ENCODE measurements around the gene VTI1A. TPM values are rescaled to one million over a fixed set of nuclear protein-coding genes. Genes with fewer than 3 reads are reported as not detected.

Gene VTI1A
- total and polyA plus RNA-seq, 2 of the 8 experiments (the other 6 are each of a cell fraction or from before 2014, with no cell fraction given) = 6.0 to 20.0 TPM

DNA sequence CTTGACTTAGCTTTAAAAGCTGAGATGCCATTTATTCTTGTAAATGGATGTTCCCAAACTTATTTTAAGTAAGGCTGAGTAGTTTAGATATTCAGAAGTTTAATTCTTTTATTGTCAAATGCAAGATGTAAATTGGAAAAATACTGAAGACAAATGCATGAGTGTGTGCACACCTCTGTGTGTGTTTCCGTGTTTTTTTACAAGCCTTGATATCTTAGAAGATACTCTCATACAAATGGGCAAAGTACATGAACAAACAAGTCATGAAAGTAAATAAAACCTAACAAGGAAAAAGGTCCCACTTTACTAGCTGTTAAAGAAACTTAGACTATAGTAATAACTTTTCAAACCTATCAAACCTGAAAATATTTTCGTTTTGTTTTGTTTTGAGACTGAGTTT is 44.1 kb upstream of the VTI1A start:
- Histone ChIP-seq H2AK5ac (ENCODE audit: low read depth, low read length) (no peak overlapping the region), H4K20me1 (replicated peaks in 1 of 2; ENCODE audit: control insufficient read depth in 1 of 2, insufficient read depth in 2 of 2, low read length in 2 of 2) (no peaks in the 10 kb centered on the region), H3K9ac (replicated peaks in 1 of 4; ENCODE audit: extremely low read depth in 1 of 4, low read depth in 3 of 4, low read length in 3 of 4) (no peak overlapping the region), H3K4me2 (ENCODE audit: insufficient read depth in 1 of 2, low read depth in 2 of 2, low read length in 2 of 2) (no peak overlapping the region), H3K23ac (ENCODE audit: insufficient read length) (no peak overlapping the region), H3K27me3 (replicated peaks in 1 of 4; ENCODE audit: control insufficient read depth in 3 of 4, extremely low read depth in 1 of 4, insufficient read depth in 3 of 4, low read length in 3 of 4) (no peaks in the 10 kb centered on the region), H2BK12ac (ENCODE audit: low read depth, low read length) (no peak overlapping the region), H3K9me3 (ENCODE audit: insufficient read depth in 2 of 2, low read depth in 1 of 2, low read length in 1 of 2) (no peaks in the 10 kb centered on the region), H4K8ac (ENCODE audit: extremely low read depth, insufficient read depth, low read length) (no peak overlapping the region), H2BK15ac (ENCODE audit: low read length) (no peak overlapping the region), H3K79me2 (ENCODE audit: control insufficient read depth in 1 of 2, insufficient read depth in 2 of 2, low read length in 2 of 2) (no peaks in the 10 kb centered on the region), H3K18ac (ENCODE audit: extremely low read depth, low read length) (no peak overlapping the region), H3K4me1 (replicated peaks in 1 of 4; ENCODE audit: control insufficient read depth in 3 of 4, insufficient read depth in 4 of 4, low read length in 3 of 4) (no peaks in the 10 kb centered on the region), H2BK20ac (ENCODE audit: low read length) (no peak overlapping the region), H2BK120ac (replicated peaks; ENCODE audit: low read depth, low read length) (no peak overlapping the region), H4K91ac (replicated peaks; ENCODE audit: insufficient read length, low read length) (no peak overlapping the region), H3K4me3 (ENCODE audit: extremely low read depth in 1 of 4, insufficient read depth in 2 of 4, low read depth in 3 of 4, low read length in 4 of 4) (no peak overlapping the region), H3K4ac (replicated peaks; ENCODE audit: insufficient read length, low read depth, low read length) (no peak overlapping the region), H2AFZ (ENCODE audit: low read length) (no peak overlapping the region), H3K23me2 (ENCODE audit: low read depth, low read length) (no peaks in the 10 kb centered on the region), H3K27ac (ENCODE audit: low read depth, low read length) (no peak overlapping the region), H4K5ac (ENCODE audit: insufficient read length, low read depth, low read length) (no peak overlapping the region), H3K79me1 (ENCODE audit: low read depth, low read length) (no peaks in the 10 kb centered on the region), H3K36me3 (ENCODE audit: control insufficient read depth in 2 of 4, insufficient read depth in 4 of 4, low read length in 3 of 4) (no peaks in the 10 kb centered on the region), H2BK5ac (ENCODE audit: low read depth, low read length) (no peak overlapping the region), H3K56ac (replicated peaks; ENCODE audit: insufficient read length, low read depth, low read length) (no peak overlapping the region), H3K14ac (ENCODE audit: insufficient read length) (no peak overlapping the region)
- FAIRE-seq (no peak), DNase-seq (ENCODE audit: low read depth in 1 of 2, low spot score in 2 of 2) (no peak)
- ChIA-PET POLR2A (ENCODE audit: partially characterized antibody) (interaction anchor here (0.7 kb wide), 1 partner anchor 82 kb away, joined by 3 read pairs; no protein-coding TSS in a partner anchor), CTCF (ENCODE audit: partially characterized antibody) (interaction anchor here (0.6 to 1.4 kb wide), 2 partner anchors 28 to 1013 kb away, joined by 4 read pairs; no protein-coding TSS in a partner anchor)
- 75% methylated on average over 2 of the region's 2 CpGs; no CpG with 5 or more reads in 1 of the 2 experiments for WGBS, 2 experiments (ENCODE audit: extremely low coverage in 1 of 2, insufficient coverage in 1 of 2, insufficient read length in 1 of 2, insufficient replicate concordance in 2 of 2, low coverage in 1 of 2, low lambda C conversion rate in 2 of 2, missing lambda C conversion rate in 1 of 2)
- TF ChIP-seq BCL11A (IDR thresholded peaks at IDR 0.05; ENCODE audit: low read depth in 2 of 2, low read length in 2 of 2) (no peak), ATF3 (IDR thresholded peaks at IDR 0.05; ENCODE audit: insufficient read depth, low read depth, low read length) (no peak), CTCF (IDR thresholded peaks at IDR 0.05; ENCODE audit: control extremely low read depth in 1 of 3, insufficient read depth in 1 of 3, low read depth in 1 of 3, low read length in 3 of 3) (no peak), KDM4A (IDR thresholded peaks at IDR 0.05; ENCODE audit: low read depth, low read length, severe bottlenecking) (no peak)
